OCI-LY7 (cell line): ENCODE measurements around the gene CEP295NL.

Experiments used
- EZH2phosphoT487 ChIP-seq: fragments of 200-600 bp; sonication (generic); IDR thresholded peaks from 2 replicates; pipeline ENCODE4 v1.6.1; 2018; ENCODE audit warnings: low read depth, borderline replicate concordance, mild to moderate bottlenecking, mixed run types, antibody characterized with exemption, low read length, moderate library complexity, mixed read lengths
- TF ChIP-seq, protein P1 (sequence below): fragments of 200-600 bp; sonication (generic); conservative IDR thresholded peaks from 2 replicates; pipeline ENCODE4 v1.5.1; 2014; ENCODE audit warnings: mild to moderate bottlenecking, antibody characterized with exemption, low read length, moderate library complexity, mixed read lengths

DNA sequence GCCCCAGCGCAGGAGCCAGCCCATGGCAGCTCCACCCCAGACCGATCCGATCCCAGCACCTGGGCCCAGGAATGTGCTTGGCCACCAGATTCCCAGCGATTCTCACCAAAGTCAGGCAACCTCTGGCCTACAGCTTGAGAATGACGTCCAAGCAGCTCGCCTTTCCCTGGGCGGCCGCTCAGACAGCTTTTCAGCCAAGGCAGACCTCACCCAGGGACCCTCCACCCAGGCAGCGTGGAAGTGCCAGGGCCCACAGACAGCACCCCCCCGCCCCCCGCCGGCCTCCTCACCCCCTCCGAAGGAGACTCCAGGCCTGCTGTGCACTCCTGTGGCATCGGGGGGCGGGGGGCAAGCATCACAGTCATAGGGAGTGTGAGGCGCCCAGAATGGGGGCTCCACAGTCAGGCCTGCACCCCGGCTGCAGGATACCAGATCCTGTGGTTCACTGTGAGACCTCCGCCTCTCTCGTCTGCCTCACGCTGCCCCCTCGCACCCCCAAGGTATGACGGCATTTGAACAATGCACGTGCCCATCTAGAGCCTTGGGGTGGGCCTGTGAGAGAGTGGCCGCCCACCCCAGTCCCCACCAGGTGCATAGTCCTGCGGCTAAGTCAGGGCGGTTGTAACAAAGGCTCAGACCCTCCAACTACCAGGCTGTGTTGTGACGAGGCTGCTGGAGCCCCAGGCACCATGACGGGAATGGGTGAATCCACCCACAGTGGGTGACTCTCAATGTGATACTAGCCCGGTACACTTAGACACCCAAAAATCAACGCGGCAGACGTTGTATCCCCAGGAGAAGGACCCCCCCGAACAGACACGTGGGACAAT, 6.0 kb downstream of the CEP295NL start:
- TF ChIP-seq, protein P1, sequence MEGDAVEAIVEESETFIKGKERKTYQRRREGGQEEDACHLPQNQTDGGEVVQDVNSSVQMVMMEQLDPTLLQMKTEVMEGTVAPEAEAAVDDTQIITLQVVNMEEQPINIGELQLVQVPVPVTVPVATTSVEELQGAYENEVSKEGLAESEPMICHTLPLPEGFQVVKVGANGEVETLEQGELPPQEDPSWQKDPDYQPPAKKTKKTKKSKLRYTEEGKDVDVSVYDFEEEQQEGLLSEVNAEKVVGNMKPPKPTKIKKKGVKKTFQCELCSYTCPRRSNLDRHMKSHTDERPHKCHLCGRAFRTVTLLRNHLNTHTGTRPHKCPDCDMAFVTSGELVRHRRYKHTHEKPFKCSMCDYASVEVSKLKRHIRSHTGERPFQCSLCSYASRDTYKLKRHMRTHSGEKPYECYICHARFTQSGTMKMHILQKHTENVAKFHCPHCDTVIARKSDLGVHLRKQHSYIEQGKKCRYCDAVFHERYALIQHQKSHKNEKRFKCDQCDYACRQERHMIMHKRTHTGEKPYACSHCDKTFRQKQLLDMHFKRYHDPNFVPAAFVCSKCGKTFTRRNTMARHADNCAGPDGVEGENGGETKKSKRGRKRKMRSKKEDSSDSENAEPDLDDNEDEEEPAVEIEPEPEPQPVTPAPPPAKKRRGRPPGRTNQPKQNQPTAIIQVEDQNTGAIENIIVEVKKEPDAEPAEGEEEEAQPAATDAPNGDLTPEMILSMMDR: no peak
- no peak for TF ChIP-seq EZH2phosphoT487
